ENCODE results near the gene DLG2. TPM values are rescaled to one million over a fixed set of nuclear protein-coding genes. Genes with fewer than 3 reads are reported as not detected.

DLG2 gene
- total and polyA plus RNA-seq, 9 of the 15 experiments (the other 6 are each of a cell fraction or from before 2014, with no cell fraction given) = 0.52 to 1.6 (median 0.95) TPM

GRCh38 chr11:83538286-83538685 is 2088.9 kb downstream of the DLG2 start:
- no TSS peak for BruUV-seq (replicated peaks)
- DNase-seq (ENCODE audit: extremely low read depth in 1 of 4, low spot score in 3 of 4) (no peak), FAIRE-seq (no peak), ATAC-seq (no peak)
- no peaks in the 10 kb centered on the region; the same call in 1 of the 2 replicates for H4K20me1 ChIP-seq (replicated peaks; ENCODE audit: control insufficient read depth, insufficient read depth, low read length)
- H3K9me1 ChIP-seq (ENCODE audit: control insufficient read depth, insufficient read depth, low read length) = no peaks in the 10 kb centered on the region
- H3K79me2 ChIP-seq (ENCODE audit: control insufficient read depth, insufficient read depth, low read length) = no peaks in the 10 kb centered on the region
- no peaks in the 10 kb centered on the region for H3K9me3 ChIP-seq (replicated peaks; ENCODE audit: control insufficient read depth, insufficient read depth, low read depth, low read length)
- intact Hi-C loops (cut with micrococcal nuclease) = no loop called here
- no peaks in the 10 kb centered on the region for H3K36me3 ChIP-seq (ENCODE audit: control insufficient read depth, insufficient read depth, low read length)
- no peak overlapping the region for H3K4me3 ChIP-seq
- no peak overlapping the region for H3K9ac ChIP-seq (ENCODE audit: insufficient read depth in 1 of 2, low read depth in 2 of 2, low read length in 2 of 2)
- TF ChIP-seq CEBPB (tag; IDR thresholded peaks at IDR 0.05) (no peak), SRSF9 (IDR thresholded peaks at IDR 0.05; ENCODE audit: borderline replicate concordance, low read depth, low read length) (no peak), ZBTB12 (CRISPR knock-in tag; IDR thresholded peaks at IDR 0.05) (no peak), HDAC6 (IDR thresholded peaks at IDR 0.05; ENCODE audit: low read depth, low read length) (no peak), FOXA3 (CRISPR knock-in tag; conservative IDR thresholded peaks at IDR 0.05 in 1 of 2, IDR thresholded peaks at IDR 0.05 in 1 of 2) (no peak)
- H3K27me3 ChIP-seq (ENCODE audit: control insufficient read depth in 2 of 2, insufficient read depth in 2 of 2, low read length in 2 of 2) = no peaks in the 10 kb centered on the region
- ChIA-PET POLR2A (no interaction called here), CTCF (ENCODE audit: low intra/inter-chr PET ratio) (interaction anchor here (0.5 kb wide), 1 partner anchor 115 kb away, joined by 5 read pairs; no protein-coding TSS in a partner anchor)
- WGBS (ENCODE audit: insufficient coverage, low coverage, missing lambda C conversion rate) = 0% methylated on average over 1 of the region's 1 CpG
- no peak overlapping the region for H3K4me2 ChIP-seq (ENCODE audit: insufficient read depth, low read length)
- H2AFZ ChIP-seq (ENCODE audit: low read depth, low read length) = no peak overlapping the region
- in situ Hi-C loops (cut with MboI) = no loop called here
- no peaks in the 10 kb centered on the region for H3K4me1 ChIP-seq (replicated peaks in 1 of 2; ENCODE audit: control insufficient read depth in 2 of 2, insufficient read depth in 2 of 2, low read length in 2 of 2)
- H3K27ac ChIP-seq (ENCODE audit: extremely low read depth, low read depth, low read length) = no peak overlapping the region

All from K562 (cell line).